Activated gamma-delta T cell treated with Interleukin-2 at 50 U/mL for 16 hours (primary cell): ENCODE data around the gene BTRC.
"Not testable (repeated sequence)": the region's sequence is repeated elsewhere in the genome, so short reads cannot be mapped to it uniquely, and the experiment has no call there.

ENCODE experiments used
- DNase-seq: peaks from one replicate; pipeline ENCODE4 v3.0.0-alpha.2; 2020

The BTRC gene

DNA sequence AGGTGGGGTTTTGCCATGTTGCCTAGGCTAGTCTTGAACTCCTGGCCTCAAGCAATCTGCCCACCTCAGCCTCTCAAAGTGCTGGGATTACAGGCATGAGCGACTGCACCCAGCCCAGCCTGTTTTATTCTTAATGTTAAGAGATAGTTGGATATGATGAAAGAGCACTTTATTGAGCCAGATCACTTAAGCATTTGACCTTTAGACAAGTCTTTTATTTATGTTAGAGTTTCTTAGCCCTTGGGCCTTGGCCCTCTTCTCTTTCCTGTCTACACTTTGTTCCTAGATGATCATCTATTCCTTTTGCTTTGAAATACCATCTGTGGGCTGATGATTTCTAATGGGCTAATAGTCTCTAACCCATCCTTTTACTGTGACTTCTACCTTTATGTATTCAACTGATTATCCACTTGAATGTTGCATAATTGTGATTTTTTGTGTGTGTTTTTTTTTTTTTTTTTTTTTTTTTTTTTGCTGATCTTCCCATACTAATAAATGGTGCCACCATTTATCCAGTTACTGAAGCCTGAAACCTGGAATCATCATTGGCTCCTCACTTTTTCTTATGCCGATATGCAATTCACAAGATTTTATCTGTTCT lies 34.8 kb downstream of the BTRC start:
- DNase-seq = no peak

DNA sequence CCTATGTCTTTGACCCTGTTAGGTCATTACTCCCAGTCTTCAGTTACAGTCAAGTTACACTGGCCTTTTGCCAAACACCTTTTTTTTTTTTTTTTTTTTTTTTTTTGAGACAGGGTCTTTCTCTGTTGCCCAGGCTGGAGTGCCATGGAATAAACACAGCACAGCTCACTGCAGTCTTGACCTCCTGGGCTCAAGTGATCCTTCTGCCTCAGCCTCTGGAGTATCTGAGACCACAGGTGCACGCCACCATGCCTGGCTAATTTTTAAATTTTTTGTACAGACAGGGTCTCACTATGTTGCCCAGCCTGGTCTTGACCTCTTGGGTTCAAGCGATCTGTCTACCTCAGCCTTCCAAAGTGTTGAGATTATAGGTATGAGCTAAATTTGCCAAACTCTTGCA lies 35.6 kb downstream of the BTRC start:
- not testable (repeated sequence) for DNase-seq

DNA sequence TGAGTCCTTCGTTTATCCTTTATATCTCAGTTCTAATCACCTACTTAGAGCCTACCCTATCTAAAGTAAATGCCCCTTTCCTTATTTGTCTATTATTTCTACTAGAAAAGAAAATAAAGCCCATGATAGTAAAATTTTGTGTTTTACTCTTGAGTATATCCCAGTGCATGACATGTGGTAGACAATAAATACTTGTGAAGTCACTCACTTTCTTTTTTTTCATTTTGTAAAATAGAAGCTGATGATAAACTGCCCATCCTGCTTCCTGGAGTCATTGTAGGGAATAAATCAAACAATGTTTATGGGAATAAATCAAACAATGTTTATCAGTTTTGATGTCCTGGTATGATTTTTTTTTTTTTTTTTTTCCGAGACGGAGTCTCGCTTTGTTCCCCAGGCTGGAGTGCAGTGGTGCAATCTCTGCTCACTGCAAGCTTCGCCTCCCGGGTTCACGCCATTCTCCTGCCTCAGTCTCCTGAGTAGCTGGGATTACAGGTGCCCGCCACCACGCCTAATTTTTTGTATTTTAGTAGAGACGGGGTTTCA lies 36.1 kb downstream of the BTRC start:
- DNase-seq = no peak

DNA sequence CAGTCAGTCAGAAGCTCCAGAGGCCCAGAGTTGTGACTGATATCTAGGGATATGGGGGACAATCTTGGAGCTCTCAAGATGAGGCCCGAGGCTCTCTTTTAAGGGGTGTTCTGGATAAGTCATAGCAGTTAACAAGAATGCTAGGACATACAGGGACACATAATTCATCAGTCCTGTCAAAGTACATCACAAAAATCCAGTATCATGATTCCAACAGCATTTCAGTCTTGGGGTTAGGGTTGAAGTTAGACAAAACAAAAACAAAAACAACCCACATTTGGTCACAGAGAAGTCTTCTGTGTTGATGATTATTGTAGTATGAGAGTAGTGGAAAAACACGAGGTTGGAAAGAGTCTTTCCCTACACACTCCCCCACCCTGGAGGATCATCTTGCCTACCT lies 39.4 kb downstream of the BTRC start:
- DNase-seq = no peak

DNA sequence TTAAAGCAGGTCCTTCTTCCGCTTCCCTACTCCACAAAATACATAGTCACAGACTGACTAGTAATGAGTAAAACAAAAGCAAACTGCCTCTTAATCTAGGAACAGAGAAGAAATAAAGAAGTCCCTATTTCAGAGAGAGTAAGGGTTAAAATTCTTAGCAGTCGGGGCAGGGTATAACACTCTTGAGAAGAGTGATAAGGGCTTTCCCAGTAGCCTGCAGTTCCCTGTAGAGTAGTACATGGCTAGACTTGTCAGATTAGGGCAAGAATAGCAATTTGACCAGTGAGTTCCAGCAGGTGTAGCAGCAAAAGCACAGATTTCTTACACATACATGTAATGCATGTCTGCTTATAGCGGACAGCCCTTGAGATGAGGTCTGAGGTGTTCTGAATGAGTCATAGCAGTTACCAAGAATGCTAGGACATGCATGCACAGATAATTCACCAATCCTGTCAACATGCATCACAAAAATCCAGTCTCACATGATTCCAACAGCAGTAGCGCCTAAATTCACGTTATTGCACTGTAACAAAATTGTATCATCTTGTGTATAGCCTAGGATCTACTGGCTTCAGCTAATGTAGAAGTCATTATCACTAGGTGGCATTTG lies 40.7 kb downstream of the BTRC start:
- no peak for DNase-seq

DNA sequence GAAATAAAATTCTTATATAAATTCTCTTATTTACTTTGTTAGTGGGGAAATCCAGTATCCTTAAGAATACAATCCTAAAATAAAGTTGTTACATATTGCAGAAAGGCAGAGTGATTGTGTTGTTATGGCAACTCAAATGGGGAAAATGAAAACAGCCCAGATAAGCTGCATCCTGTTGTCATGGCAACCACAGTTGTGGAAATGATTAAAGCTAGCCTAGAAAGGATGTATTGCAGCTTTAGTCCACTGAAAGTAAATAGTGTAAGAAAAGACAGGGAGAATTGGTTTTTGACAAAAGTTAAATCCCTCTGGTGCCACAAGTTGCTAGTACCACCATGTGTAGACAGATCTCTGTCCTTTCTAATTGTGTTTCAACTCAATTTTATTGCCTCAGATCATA lies 43.2 kb downstream of the BTRC start:
- peak; percentile 9 for DNase-seq

DNA sequence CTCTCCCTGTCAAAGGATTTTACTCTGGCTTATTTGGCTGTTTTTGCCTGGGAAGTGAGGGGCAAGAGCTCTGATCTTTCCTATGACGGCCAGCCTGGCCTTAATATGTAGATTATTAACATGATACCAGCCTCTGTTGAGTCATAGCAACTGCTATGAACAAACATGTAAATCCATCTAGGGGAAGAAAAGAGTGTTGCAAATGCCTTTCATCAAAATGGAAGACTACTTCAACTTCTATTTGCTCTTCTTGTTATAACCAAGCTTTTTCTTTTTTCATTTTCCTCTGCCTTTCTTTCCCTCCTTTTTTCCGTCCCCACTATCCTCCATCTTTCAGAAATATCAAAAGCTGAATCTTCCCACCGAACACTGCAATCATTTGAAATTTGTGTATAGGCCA lies 46.6 kb downstream of the BTRC start:
- no peak for DNase-seq

DNA sequence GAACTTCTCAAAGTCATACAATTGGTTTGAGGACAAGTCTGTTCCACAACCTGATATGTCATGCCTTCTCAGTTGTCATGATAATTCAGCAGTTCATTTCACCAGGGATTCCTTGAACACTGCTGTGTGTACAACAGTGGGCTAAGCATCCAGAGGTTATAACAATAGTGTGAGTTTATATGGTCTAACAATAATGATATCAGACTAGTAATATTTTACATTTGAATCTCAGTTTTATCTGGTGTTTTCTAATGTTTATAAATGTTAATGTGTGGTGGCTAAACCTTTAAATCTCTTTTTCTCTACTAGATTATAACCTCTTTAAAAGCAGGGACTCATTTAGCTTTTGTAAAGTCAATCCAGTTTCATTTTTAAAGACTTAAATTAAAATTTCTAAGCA lies 48.7 kb downstream of the BTRC start:
- no peak for DNase-seq

DNA sequence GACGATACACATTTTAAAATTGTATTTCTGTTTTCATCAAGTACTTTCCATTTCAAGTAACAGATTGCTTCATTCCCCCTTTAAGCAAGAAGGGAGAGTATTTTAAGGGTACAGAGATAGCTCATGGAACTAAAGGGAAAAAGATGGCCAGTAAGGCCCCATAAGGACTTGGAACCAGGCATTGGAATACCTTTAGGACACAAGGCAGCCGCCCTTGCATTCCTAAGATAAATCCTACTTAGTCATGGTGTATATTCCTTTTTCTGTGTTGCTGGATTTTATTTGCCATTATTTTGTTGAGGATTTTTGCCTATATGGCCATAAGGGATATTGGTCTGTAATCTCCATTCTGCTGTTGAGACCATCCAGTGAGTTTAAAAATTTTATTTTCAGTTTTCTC lies 49.2 kb downstream of the BTRC start:
- no peak for DNase-seq

DNA sequence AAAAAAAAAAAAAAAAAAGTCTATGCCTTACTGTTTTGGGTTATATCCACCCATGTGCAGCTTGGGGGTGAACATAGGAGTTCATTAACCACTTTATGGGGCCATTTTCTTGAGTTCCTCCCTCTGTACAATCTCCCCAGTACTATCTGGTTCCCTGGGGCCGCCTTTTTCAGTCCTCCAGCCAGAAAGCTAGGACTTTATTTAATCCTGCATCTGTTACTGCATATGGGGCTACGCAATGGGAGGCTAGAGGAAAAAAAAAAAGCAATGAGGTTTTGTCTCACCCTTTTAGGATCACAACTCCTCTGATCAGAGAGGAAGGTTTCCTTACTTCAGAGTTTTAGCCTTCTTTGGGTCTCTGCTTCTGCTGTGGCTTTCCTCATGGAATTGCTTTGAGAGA lies 51.0 kb downstream of the BTRC start:
- DNase-seq = no peak

DNA sequence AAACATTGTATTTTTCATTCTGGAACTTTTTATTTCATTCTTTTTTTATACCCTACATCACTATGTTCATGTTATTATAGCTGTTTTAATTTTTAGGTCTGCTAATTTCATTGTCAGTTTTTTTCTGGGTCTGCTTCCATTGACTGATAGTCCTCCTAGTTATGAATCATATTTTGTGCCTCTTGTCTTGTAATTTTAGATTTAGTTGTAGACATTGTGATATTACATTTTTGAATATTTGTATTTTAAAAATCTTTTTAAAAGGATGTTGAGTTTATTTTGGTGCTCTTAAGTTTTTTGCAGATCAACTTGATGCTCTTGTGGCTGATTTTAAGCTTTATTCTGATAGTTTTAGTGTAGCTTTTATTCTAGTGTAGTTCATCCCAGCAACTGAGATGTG lies 57.6 kb downstream of the BTRC start:
- DNase-seq = no peak

DNA sequence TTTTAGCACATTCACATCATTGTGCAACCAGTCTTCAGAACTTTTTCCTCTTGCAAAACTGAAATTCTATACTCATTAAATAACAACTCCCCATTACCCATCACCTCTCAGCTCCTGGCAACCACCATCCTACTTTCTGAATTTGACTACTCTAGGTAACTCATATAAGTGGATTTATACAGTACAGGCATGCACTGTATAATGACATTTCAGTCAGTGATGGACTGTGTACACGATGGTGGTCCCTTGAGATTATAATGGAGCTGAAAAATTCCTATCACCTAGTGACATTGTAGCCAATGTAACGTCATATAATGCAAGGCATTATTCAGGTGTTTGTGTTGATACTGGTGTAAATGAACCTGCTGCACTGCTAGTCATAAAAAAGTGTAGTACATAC lies 60.1 kb downstream of the BTRC start:
- no peak for DNase-seq

DNA sequence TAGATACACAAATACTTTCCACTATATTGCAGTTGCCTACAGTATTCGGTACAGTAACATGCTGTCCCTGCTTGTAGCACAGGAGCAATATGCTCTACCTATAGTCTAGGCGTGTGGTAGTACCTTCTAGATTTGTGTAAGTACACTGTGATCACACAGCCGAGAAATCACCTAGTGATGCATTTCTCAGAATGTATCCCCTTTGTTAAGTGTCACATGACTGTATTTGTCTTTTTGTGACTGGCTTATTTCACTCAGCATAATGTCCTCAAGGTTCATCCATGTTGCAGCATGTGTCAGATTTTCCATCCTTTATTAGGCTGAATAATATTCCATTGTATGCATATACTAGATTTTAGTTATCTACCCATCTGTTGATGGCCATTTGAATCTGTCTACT lies 61.9 kb downstream of the BTRC start:
- no peak for DNase-seq

DNA sequence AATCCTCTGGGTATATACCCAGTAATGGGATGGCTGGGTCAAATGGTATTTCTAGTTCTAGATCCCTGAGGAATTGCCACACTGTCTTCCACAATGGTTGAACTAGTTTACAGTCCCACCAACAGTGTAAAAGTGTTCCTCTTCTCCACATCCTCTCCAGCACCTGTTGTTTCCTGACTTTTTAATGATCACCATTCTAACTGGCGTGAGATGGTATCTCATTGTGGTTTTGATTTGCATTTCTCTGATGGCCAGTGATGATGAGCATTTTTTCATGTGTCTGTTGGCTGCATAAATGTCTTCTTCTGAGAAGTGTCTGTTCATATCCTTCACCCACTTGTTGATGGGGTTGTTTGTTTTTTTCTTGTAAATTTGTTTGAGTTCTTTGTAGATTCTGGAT lies 68.0 kb downstream of the BTRC start:
- not testable (repeated sequence) for DNase-seq

DNA sequence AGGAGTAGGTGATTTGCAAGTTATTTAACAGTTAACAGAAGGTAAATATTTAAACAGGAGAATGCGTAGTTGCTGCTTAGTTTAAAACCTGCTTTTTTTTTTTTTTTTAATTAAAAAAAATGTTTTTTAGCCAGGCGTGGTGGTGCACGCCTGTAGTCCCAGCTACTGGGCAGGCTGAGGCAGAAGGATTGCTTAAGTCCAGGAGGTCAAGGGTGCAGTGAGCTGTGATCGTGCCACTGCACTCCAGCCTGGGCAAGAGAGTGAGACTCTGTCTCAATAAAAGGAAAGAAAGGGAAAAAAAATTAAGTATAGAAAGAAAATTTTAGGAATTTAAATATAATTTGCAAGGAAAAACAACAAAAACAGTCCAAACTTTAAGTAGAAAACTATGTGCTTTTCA lies 71.6 kb downstream of the BTRC start:
- no peak for DNase-seq

DNA sequence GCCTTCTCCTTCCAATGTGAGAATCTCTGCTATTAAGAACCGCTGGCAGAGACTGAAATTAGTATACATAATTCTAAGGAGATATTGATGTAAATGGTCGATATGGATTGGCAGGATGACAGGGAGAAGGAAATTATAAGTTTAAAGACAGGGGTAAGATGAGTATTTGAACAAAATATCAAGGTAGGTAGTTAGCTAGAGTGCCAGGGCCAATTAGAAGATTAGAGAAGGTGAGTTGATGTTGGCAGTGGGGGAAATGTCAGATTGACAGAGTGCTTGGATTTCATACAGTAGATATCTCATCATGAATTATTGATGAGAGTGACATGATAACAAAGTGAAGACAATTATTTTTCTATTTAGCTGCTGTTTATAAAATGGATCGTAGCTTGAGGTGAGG lies 74.1 kb downstream of the BTRC start:
- DNase-seq = no peak

DNA sequence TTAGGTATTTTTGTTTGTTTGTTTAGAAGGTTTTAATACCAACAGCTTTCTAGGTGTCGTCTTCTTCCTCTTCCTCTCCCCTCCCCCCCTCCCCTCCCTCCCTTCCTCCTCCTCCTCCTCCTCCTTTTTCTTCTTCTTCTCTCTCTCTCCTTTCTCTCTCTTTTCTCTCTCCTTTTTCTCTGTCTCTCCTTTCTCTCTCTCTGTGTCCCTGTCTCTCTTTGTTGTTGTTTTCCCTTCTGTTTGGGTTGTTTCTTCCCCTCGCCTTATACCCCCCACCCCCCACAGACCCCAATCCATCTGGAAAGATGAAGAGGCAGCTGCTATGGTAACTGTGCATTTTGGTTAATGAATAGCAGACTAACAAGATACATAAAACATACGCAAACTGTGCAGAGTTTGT lies 75.5 kb downstream of the BTRC start:
- DNase-seq = no peak

DNA sequence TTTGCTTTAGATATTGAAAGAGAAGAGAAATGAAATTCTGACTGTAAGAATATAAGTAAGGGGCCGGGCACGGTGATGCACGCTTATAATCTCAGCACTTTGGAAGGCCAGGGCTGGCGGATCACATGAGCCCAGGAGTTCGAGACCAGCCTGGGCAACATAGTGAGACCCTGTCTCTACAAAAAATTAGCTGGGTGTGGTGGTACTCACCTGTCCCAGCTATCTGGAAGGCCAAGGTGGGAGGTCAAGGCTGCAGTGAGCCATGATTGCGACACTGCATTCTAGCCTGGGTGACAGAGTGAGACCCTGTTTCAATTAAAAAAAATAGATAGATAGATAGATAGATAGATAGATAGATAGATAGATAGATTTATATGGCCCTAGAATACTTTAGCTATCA lies 82.3 kb downstream of the BTRC start:
- DNase-seq = no peak

DNA sequence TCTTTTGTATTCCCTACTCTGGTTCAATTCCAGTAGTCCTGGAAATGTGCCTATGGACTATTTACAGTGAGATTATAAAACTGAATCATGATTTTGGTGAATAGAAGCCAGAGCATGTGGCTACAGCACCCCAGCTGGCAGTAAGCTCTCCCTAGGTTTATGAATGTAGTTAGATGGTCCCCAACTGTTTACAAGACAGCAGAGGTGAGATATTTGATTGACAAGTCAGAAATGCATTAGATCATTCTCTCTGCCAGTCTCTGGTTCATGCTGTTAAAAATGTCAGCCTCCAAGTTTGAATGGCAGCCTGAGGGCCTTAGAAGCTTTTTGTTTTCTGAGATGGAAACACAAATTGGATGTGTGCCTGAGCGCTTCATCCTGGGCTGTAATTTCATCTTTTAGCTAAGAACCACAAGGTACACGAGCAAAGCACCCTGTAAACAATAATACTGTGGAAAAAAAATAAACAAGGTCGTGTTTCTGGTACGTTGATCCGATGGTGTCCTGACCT lies 85.0 kb downstream of the BTRC start:
- DNase-seq = no peak

DNA sequence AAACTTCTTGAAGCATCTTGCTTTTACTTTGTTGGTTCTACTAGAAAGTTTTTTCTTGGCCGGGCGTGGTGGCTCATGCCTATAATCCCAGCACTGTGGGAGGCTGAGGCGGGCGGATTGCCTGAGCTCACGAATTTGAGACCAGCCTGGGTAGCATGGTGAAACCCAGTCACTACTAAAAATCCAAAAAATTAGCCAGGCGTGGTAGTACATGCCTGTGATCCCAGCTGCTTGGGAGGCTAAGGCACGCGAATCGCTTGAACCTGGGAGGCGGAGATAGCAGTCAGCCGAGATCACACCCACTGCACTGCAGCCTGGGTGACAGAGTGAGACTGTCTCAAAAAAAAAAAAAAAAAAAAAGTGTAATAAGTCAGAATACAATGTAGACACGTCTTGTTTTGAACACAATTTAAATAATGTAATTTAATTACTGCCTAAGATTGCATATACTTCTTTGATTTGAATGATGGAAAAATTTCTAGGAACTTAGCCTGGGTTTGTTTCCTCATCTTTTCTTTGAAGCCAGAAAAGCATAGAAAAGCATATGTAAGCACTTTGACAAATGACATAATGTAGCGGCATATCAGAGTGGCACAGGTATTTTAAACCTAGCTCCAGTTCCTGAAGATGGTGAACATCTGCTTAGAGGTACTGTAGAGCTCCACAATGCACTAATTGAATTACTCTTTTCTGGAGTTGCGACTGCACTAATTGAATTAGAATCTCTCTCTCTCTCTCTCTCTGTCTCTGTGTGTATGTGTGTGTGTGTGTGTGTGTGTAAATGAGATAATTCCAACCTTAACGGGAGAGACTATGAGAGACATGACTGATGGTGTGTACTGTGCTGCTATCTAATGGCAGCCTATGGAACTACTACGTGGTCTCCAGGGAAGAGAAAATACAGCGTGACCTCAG lies 87.8 kb downstream of the BTRC start:
- DNase-seq = no peak

DNA sequence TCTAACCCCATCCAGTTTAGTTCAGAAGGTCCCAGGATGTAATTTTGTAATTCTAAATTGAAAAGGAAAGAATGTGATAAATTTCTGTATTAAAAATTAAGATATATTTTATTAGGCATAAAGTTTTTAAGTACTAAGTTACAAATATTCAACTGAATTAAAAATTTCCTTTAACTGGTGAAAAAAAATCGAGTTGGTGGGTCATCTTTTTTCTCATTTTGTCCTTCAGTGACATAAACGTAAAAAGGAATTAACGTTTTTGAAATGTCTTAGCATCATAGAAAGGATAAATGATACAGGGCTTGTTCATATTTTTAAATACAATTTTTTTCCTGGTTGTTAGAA lies 88.5 kb downstream of the BTRC start:
- DNase-seq = no peak

DNA sequence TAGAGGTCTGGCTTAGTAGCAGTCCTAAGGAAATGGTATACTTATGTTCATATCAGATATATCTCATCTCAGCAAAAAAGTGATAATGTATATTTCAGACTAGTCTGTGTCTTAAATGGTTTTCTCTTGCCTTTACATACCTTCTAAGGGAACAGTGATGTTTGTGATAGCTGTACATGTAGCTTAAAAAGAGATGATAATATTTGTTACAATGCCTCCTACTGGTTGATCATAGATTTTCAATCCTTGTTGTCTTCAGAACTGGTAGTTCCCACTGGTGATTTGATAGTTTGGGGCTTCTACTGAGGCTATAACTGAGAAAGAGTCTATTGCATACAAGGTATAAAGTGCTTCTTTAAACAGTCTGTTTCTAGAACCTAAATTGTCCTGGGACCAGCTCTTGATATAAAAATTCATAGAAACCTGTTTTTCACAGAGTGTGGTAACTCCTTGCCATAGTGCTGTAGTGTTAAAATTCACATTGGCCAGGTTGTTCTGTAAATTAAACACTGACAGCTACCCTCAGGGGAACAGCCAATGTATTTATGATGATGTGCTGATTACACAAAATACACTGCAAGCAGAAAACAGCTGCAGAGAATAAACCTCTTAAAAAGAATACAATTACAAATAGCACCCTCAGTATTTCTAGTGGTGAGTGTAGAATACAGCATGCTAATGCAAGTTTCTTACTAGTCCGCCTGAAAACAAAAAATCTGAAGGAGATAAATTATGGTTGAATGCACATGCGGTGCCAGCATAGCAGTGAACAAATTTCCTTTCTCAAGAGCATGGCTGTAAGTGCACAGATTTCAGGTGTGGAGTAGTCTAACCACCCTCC lies 90.3 kb downstream of the BTRC start:
- no peak for DNase-seq

DNA sequence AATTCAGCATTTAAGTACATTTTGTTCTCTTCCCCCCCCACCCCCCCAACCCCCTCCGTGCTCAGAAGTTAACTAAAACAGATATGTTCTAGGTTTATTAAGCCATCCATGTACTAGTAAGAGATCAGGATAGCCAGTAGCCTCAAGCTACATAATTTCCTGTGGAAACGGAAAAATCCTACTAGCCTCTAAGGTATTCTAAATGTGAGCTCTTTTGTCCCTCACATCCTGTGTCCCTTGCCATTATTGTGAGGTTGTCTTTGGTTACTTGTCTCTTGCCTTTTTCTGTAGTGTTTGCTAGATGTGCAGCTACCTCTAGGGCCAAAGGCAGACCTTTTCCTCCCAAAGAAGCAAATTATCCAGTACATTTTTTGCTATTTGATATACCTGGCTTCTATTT lies 92.1 kb downstream of the BTRC start:
- no peak for DNase-seq
